SK-N-SH treated with all-trans-retinoic acid at 6 μM for 48 hours (cell line): ENCODE results near the gene MORN2.

Experiments used
- ATAC-seq: fragments of 200-7000 bp; cut with Tn5 transposase; 3 replicates; pipeline ENCODE4 v1.9.1; 2020; ENCODE audit warnings: mild to moderate bottlenecking, moderate library complexity
- ARNTL ChIP-seq: fragments of 450-650 bp; formaldehyde crosslinking; IDR thresholded peaks from 2 replicates; pipeline ENCODE4 v1.5.0; 2020; ENCODE audit warnings: low read depth, mild to moderate bottlenecking, moderate library complexity, borderline replicate concordance
- BACH2 ChIP-seq: fragments of 250-450 bp; sonication (Bioruptor Pico); IDR thresholded peaks from 2 replicates; pipeline ENCODE4 v1.9.0; 2021; ENCODE audit warnings: mild to moderate bottlenecking, borderline replicate concordance
- ESRRG ChIP-seq: fragments of 250-450 bp; sonication (Bioruptor Pico); IDR thresholded peaks from 2 replicates; pipeline ENCODE4 v1.6.1; 2021; ENCODE audit warnings: mild to moderate bottlenecking
- GLIS3 ChIP-seq: fragments of 250-450 bp; sonication (Bioruptor Pico); IDR thresholded peaks from 2 replicates; pipeline ENCODE4 v1.5.0; 2020; ENCODE audit warnings: mild to moderate bottlenecking, moderate library complexity
- PPARA ChIP-seq: fragments of 250-450 bp; sonication (Bioruptor Pico); IDR thresholded peaks from 2 replicates; pipeline ENCODE4 v1.5.0; 2020; ENCODE audit warnings: mild to moderate bottlenecking, borderline replicate concordance
- RARB ChIP-seq: fragments of 250-450 bp; sonication (Bioruptor Pico); IDR thresholded peaks from 2 replicates; pipeline ENCODE4 v1.8.0; 2021; ENCODE audit warnings: mild to moderate bottlenecking, moderate library complexity
- SNAI2 ChIP-seq: fragments of 250-450 bp; sonication (Bioruptor Pico); IDR thresholded peaks from 2 replicates; pipeline ENCODE4 v1.5.0; 2020; ENCODE audit warnings: mild to moderate bottlenecking, moderate library complexity
- TOX ChIP-seq: fragments of 250-450 bp; sonication (Bioruptor Pico); IDR thresholded peaks from 2 replicates; pipeline ENCODE4 v1.8.0; 2021; ENCODE audit warnings: mild to moderate bottlenecking, moderate library complexity, borderline replicate concordance
- ZC3H10 ChIP-seq: fragments of 250-450 bp; sonication (Bioruptor Pico); IDR thresholded peaks from 2 replicates; pipeline ENCODE4 v1.5.1; 2021; ENCODE audit warnings: mild to moderate bottlenecking, moderate library complexity
- ZFP3 ChIP-seq: fragments of 250-450 bp; sonication (Bioruptor Pico); IDR thresholded peaks from 2 replicates; pipeline ENCODE4 v1.5.0; 2020; ENCODE audit warnings: mild to moderate bottlenecking, moderate library complexity
- ZFP30 ChIP-seq: fragments of 450-650 bp; formaldehyde crosslinking; IDR thresholded peaks from 2 replicates; pipeline ENCODE4 v1.5.0; 2022; ENCODE audit warnings: mild to moderate bottlenecking, moderate library complexity
- ZNF565 ChIP-seq: fragments of 450-650 bp; formaldehyde crosslinking; conservative IDR thresholded peaks from 2 replicates; pipeline ENCODE4 v1.5.0; 2020; ENCODE audit warnings: low read depth, mild to moderate bottlenecking, moderate library complexity
- ZNF70 ChIP-seq: fragments of 450-650 bp; formaldehyde crosslinking; IDR thresholded peaks from 2 replicates; pipeline ENCODE4 v1.5.0; 2020; ENCODE audit warnings: mild to moderate bottlenecking, moderate library complexity
- ZNF8 ChIP-seq: fragments of 450-650 bp; formaldehyde crosslinking; IDR thresholded peaks from 2 replicates; pipeline ENCODE4 v1.5.0; 2020; ENCODE audit warnings: mild to moderate bottlenecking, moderate library complexity
- TF ChIP-seq, protein P1 (sequence below): fragments of 250-450 bp; sonication (Bioruptor Pico); IDR thresholded peaks from 2 replicates; pipeline ENCODE4 v1.8.0; 2020; ENCODE audit warnings: mild to moderate bottlenecking, moderate library complexity, borderline replicate concordance
- TF ChIP-seq, protein P2 (sequence below): fragments of 250-450 bp; sonication (Bioruptor Pico); IDR thresholded peaks from 2 replicates; pipeline ENCODE4 v1.8.0; 2021; ENCODE audit warnings: low read depth, mild to moderate bottlenecking, moderate library complexity, borderline replicate concordance
- TF ChIP-seq, protein P3 (sequence below): fragments of 250-450 bp; sonication (Bioruptor Pico); IDR thresholded peaks from 2 replicates; pipeline ENCODE4 v1.5.0; 2020; ENCODE audit warnings: mild to moderate bottlenecking, moderate library complexity
- TF ChIP-seq, protein P4 (sequence below): fragments of 250-450 bp; sonication (Bioruptor Pico); IDR thresholded peaks from 2 replicates; pipeline ENCODE4 v1.5.1; 2021; ENCODE audit warnings: mild to moderate bottlenecking, moderate library complexity
- TF ChIP-seq, protein P5 (sequence below): fragments of 250-450 bp; sonication (Bioruptor Pico); IDR thresholded peaks from 2 replicates; pipeline ENCODE4 v1.5.1; 2020; ENCODE audit warnings: low read depth, mild to moderate bottlenecking, moderate library complexity

The MORN2 gene

DNA sequence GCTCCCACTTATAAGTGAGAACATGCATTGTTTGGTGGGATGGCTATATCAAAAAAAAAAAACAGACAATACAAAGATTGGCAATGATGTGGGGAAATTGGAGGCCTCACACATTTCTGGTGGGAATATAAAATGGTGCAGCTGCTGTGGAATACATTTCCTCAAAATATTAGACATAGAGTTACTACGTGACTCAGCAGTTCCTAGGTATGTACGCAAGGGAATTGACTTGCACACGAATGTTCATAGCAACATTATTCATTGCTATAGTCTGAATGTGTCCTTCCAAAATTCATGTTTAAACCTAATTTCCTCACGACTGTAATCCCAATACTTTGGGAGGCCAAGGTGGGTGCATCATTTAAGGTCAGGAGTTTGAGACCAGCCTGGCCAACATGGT lies 11.6 kb downstream of the MORN2 start (continued):
- TF ChIP-seq SNAI2 (CRISPR knock-in tag) = no peak

DNA sequence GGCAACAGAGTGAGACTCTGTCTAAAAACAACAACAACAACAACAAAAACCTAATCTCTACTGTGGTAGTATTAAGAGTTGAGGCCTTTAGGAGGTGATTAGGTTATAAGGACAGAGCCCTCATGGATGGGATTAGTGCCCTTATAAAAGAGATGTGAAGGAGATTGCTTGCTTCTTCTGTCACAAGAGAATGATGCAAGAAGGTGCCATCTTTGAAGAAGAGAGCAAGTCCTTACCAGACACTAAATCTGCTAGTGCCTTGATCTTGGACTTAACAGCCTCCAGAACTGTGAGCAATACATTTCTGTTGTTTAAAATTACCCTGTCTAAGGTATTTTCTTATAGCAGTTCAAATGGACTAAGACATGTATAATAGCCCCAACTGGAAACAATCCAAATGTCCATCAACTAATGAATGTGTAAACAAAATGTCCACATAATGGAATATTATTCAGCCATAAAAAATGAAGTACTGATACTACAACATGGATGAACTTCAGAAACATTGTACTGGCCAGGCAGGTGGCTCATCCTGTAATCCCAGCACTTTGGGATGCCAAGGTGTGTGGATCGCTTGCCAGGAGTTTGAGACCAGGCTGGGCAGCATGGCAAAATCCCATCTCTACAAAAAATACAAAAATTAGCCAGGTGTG lies 12.3 kb downstream of the MORN2 start:
- ATAC-seq = no peak

DNA sequence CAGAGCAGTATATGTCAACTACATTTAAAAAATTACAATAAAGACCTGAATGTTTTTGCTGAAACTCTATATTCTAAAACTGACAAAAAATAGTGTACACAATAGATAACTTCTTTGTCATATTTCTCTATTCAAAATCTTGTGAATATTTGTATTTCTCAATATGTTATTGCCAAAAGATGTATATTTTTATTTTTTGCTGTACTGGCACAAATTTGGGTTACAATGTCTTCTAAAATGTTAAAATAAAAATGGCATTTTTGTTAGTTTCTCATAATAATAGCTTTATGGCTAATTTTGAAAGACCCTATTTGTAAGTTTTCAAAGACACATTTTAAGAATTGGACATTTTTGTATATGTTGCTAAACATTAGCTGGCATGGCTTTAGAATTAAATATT lies 13.3 kb downstream of the MORN2 start:
- no peak for ATAC-seq

More for the DNA sequence above, 12.3 kb downstream of the MORN2 start:
- TF ChIP-seq ZNF565 (CRISPR knock-in tag) = no peak
- TF ChIP-seq ZNF8 (CRISPR knock-in tag) = no peak
- TF ChIP-seq, protein P1, sequence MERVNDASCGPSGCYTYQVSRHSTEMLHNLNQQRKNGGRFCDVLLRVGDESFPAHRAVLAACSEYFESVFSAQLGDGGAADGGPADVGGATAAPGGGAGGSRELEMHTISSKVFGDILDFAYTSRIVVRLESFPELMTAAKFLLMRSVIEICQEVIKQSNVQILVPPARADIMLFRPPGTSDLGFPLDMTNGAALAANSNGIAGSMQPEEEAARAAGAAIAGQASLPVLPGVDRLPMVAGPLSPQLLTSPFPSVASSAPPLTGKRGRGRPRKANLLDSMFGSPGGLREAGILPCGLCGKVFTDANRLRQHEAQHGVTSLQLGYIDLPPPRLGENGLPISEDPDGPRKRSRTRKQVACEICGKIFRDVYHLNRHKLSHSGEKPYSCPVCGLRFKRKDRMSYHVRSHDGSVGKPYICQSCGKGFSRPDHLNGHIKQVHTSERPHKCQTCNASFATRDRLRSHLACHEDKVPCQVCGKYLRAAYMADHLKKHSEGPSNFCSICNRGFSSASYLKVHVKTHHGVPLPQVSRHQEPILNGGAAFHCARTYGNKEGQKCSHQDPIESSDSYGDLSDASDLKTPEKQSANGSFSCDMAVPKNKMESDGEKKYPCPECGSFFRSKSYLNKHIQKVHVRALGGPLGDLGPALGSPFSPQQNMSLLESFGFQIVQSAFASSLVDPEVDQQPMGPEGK = no peak
- no peak for TF ChIP-seq ARNTL (CRISPR knock-in tag)
- no peak for TF ChIP-seq ZFP3 (CRISPR knock-in tag)
- TF ChIP-seq GLIS3 (CRISPR knock-in tag) = no peak
- TF ChIP-seq TOX = no peak
- TF ChIP-seq ZNF70 (CRISPR knock-in tag) = no peak
- TF ChIP-seq SNAI2 (CRISPR knock-in tag) = no peak
- TF ChIP-seq, protein P2, sequence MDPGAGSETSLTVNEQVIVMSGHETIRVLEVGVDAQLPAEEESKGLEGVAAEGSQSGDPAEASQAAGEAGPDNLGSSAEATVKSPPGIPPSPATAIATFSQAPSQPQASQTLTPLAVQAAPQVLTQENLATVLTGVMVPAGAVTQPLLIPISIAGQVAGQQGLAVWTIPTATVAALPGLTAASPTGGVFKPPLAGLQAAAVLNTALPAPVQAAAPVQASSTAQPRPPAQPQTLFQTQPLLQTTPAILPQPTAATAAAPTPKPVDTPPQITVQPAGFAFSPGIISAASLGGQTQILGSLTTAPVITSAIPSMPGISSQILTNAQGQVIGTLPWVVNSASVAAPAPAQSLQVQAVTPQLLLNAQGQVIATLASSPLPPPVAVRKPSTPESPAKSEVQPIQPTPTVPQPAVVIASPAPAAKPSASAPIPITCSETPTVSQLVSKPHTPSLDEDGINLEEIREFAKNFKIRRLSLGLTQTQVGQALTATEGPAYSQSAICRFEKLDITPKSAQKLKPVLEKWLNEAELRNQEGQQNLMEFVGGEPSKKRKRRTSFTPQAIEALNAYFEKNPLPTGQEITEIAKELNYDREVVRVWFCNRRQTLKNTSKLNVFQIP (CRISPR knock-in tag) = no peak
- TF ChIP-seq PPARA (CRISPR knock-in tag) = no peak
- TF ChIP-seq, protein P3, sequence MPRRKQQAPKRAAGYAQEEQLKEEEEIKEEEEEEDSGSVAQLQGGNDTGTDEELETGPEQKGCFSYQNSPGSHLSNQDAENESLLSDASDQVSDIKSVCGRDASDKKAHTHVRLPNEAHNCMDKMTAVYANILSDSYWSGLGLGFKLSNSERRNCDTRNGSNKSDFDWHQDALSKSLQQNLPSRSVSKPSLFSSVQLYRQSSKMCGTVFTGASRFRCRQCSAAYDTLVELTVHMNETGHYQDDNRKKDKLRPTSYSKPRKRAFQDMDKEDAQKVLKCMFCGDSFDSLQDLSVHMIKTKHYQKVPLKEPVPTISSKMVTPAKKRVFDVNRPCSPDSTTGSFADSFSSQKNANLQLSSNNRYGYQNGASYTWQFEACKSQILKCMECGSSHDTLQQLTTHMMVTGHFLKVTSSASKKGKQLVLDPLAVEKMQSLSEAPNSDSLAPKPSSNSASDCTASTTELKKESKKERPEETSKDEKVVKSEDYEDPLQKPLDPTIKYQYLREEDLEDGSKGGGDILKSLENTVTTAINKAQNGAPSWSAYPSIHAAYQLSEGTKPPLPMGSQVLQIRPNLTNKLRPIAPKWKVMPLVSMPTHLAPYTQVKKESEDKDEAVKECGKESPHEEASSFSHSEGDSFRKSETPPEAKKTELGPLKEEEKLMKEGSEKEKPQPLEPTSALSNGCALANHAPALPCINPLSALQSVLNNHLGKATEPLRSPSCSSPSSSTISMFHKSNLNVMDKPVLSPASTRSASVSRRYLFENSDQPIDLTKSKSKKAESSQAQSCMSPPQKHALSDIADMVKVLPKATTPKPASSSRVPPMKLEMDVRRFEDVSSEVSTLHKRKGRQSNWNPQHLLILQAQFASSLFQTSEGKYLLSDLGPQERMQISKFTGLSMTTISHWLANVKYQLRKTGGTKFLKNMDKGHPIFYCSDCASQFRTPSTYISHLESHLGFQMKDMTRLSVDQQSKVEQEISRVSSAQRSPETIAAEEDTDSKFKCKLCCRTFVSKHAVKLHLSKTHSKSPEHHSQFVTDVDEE (CRISPR knock-in tag) = no peak
- TF ChIP-seq ZFP30 = no peak
- TF ChIP-seq RARB (CRISPR knock-in tag) = no peak
- TF ChIP-seq, protein P4, sequence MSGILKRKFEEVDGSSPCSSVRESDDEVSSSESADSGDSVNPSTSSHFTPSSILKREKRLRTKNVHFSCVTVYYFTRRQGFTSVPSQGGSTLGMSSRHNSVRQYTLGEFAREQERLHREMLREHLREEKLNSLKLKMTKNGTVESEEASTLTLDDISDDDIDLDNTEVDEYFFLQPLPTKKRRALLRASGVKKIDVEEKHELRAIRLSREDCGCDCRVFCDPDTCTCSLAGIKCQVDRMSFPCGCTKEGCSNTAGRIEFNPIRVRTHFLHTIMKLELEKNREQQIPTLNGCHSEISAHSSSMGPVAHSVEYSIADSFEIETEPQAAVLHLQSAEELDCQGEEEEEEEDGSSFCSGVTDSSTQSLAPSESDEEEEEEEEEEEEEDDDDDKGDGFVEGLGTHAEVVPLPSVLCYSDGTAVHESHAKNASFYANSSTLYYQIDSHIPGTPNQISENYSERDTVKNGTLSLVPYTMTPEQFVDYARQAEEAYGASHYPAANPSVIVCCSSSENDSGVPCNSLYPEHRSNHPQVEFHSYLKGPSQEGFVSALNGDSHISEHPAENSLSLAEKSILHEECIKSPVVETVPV (CRISPR knock-in tag) = no peak
- no peak for TF ChIP-seq ZC3H10 (CRISPR knock-in tag)
- TF ChIP-seq, protein P5, sequence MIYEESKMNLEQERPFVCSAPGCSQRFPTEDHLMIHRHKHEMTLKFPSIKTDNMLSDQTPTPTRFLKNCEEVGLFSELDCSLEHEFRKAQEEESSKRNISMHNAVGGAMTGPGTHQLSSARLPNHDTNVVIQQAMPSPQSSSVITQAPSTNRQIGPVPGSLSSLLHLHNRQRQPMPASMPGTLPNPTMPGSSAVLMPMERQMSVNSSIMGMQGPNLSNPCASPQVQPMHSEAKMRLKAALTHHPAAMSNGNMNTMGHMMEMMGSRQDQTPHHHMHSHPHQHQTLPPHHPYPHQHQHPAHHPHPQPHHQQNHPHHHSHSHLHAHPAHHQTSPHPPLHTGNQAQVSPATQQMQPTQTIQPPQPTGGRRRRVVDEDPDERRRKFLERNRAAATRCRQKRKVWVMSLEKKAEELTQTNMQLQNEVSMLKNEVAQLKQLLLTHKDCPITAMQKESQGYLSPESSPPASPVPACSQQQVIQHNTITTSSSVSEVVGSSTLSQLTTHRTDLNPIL = no peak

More for the DNA sequence above, 13.3 kb downstream of the MORN2 start:
- TF ChIP-seq ZNF70 (CRISPR knock-in tag) (no peak), ESRRG (CRISPR knock-in tag) (no peak), RARB (CRISPR knock-in tag) (no peak), BACH2 (CRISPR knock-in tag) (no peak)
- TF ChIP-seq, protein P4 (CRISPR knock-in tag) = no peak
